BJ (cell line): ENCODE data around the gene RGS9. TPM values are rescaled to one million over a fixed set of nuclear protein-coding genes. Genes with fewer than 3 reads are reported as not detected.
"Not testable (repeated sequence)": the region's sequence is repeated elsewhere in the genome, so short reads cannot be mapped to it uniquely, and the experiment has no call there.

ENCODE experiments used
- CTCF ChIA-PET: fragments of 350-600 bp; formaldehyde crosslinking; extraction: SDS; loops from one replicate; lab custom pipeline; 2021; ENCODE audit warnings: antibody characterized with exemption, inconsistent platforms; lab: Yijun Ruan, JAX
- POLR2A ChIA-PET: fragments of 300-600 bp; sonication (Branson Sonifier 250); formaldehyde crosslinking; extraction: SDS; loops from one replicate; lab custom pipeline; 2021; ENCODE audit warnings: antibody characterized with exemption; lab: Charles Lee
- DNase-seq: peaks from one replicate; pipeline ENCODE4 v3.0.0-alpha.2; 2011; ENCODE audit warnings: low read depth
- H3K27me3 ChIP-seq: 2 replicates; pipeline ENCODE4 v1.6.0; 2011; ENCODE audit warnings: low read length; ENCODE audit not compliant: control insufficient read depth, insufficient read depth
- H3K36me3 ChIP-seq: 2 replicates; pipeline ENCODE4 v1.5.1; 2011; ENCODE audit warnings: low read length; ENCODE audit not compliant: control insufficient read depth, insufficient read depth
- H3K4me3 ChIP-seq: 2 replicates; pipeline ENCODE4 v1.5.1; 2011; ENCODE audit warnings: low read depth, mild to moderate bottlenecking, control low read depth, low read length
- CTCF ChIP-seq: IDR thresholded peaks from 2 replicates; pipeline ENCODE4 v1.5.1; 2011; ENCODE audit warnings: low read depth, mild to moderate bottlenecking, control low read depth, inconsistent platforms, low read length, moderate library complexity; ENCODE audit not compliant: insufficient read depth
- polyA plus RNA-seq: library from polyadenylated mRNA; depleted of rRNA; stranded (reverse); fragments of >200 nt; gene quantifications from 2 replicates; pipeline ENCODE4 v1.2.3, GENCODE V29; 2011

The RGS9 gene
- polyA plus RNA-seq, 1 experiment: 1.6 TPM

DNA sequence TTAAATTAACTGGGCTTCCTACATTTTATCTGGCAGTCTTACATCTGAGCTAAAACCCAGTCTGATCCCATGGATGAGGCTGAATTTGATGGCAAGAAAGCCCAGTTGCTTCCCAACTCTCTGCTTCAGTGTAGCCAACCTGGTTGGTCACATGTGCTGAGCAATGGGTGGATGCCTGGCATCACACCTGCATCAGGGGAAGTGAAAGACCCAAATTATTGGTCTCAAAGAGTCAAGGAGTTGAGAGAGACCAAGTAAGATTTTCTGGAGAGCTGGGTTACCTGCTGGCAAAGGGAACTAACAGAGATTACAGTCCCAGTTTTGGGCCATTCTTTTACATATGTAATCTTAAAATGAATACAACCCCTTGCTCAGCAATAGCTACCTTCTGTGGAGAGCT is 38.8 kb downstream of the RGS9 start:
- TF ChIP-seq CTCF: no peak
- Histone ChIP-seq H3K36me3 (no peaks in the 10 kb centered on the region), H3K27me3 (no peaks in the 10 kb centered on the region), H3K4me3 (no peak overlapping the region)
- POLR2A ChIA-PET: no interaction called here
- DNase-seq: no peak
- CTCF ChIA-PET: interaction anchor here (0.9 kb wide), 1 partner anchor 39 kb away, joined by 3 read pairs; no protein-coding TSS in a partner anchor

GRCh38 chr17:65176646-65177409 is 39.7 kb downstream of the RGS9 start:
- Histone ChIP-seq H3K36me3 (no peaks in the 10 kb centered on the region), H3K4me3 (no peak overlapping the region), H3K27me3 (no peaks in the 10 kb centered on the region)
- no peak for TF ChIP-seq CTCF
- CTCF ChIA-PET: interaction anchor here (1.1 kb wide), 1 partner anchor 160 kb away, joined by 3 read pairs; no protein-coding TSS in a partner anchor
- DNase-seq: no peak
- POLR2A ChIA-PET: no interaction called here

DNA sequence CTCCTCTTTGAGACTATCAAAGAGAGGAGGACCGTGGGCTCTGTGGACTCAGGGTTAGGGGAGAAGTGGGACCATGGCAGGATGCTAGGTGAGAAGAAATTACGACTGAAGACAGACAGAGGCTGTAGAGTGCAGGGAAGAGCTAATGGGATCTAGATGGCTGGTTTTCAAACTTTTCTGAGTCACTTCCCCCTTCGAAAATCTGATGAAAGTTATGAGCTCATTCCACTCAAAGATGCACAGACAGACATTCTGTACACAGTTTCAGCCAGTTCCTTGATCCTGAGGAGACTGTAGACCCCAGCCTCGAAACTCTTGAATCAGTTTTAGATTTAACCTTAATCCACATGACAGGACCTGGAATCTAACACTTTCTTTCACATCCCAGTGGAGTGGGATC is 40.7 kb downstream of the RGS9 start:
- H3K36me3 ChIP-seq: no peaks in the 10 kb centered on the region
- TF ChIP-seq CTCF: no peak
- ChIA-PET CTCF (interaction anchor here (0.7 to 1.1 kb wide), 3 partner anchors 41 to 700 kb away, joined by 3 to 4 read pairs (median 3); partner anchors contain the start of gene RGS9), POLR2A (no interaction called here)
- DNase-seq: no peak
- no peak overlapping the region for H3K4me3 ChIP-seq
- H3K27me3 ChIP-seq: no peaks in the 10 kb centered on the region

DNA sequence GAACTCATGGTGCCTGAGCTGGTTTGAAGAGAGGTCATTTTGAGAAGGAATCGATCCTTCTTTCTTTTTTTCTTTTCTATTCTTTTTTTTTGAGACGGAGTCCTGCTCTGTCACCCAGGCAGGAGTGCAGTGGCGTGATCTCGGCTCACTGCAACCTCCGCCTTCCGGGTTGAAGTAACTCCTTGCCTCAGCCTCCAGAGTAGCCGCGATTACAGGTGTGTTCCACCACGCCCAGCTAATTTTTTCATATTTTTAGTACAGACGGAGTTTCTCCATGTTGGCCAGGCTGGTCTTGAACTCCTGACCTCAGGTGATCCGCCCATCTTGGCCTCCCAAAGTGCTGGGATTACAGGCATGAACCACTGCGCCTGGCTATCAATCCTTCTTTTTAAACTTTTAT is 43.1 kb downstream of the RGS9 start:
- POLR2A ChIA-PET, H3K36me3 ChIP-seq, H3K4me3 ChIP-seq, DNase-seq, H3K27me3 ChIP-seq: not testable (repeated sequence)
- CTCF ChIA-PET: interaction anchor here (1.5 kb wide), 1 partner anchor 43 kb away, joined by 7 read pairs; the partner anchor contains the start of gene RGS9

- POLR2A ChIA-PET, H3K36me3 ChIP-seq, H3K4me3 ChIP-seq, H3K27me3 ChIP-seq, DNase-seq: not testable (repeated sequence)
- CTCF ChIA-PET: interaction anchor here (1.5 kb wide), 1 partner anchor 44 kb away, joined by 7 read pairs; the partner anchor contains the start of gene RGS9
These were observed 43.6 kb downstream of the RGS9 start for GRCh38 chr17:65180752-65181236.

- H3K36me3 ChIP-seq: no peaks in the 10 kb centered on the region
- no peak for DNase-seq
- no peaks in the 10 kb centered on the region for H3K27me3 ChIP-seq
- POLR2A ChIA-PET: no interaction called here
- CTCF ChIA-PET: interaction anchor here (1.2 kb wide), 1 partner anchor 8 kb away, joined by 4 read pairs; no protein-coding TSS in a partner anchor
- no peak for TF ChIP-seq CTCF
- no peak overlapping the region for H3K4me3 ChIP-seq
These were observed 44.3 kb downstream of the RGS9 start for GRCh38 chr17:65181237-65182061.
